BJ (cell line): ENCODE measurements around the gene UBE2I. TPM values are rescaled to one million over a fixed set of nuclear protein-coding genes. Genes with fewer than 3 reads are reported as not detected.

Source experiments
- CTCF ChIA-PET: fragments of 350-600 bp; formaldehyde crosslinking; extraction: SDS; loops from one replicate; lab custom pipeline; 2021; ENCODE audit warnings: antibody characterized with exemption, inconsistent platforms; lab: Yijun Ruan, JAX
- POLR2A ChIA-PET: fragments of 300-600 bp; sonication (Branson Sonifier 250); formaldehyde crosslinking; extraction: SDS; loops from one replicate; lab custom pipeline; 2021; ENCODE audit warnings: antibody characterized with exemption; lab: Charles Lee
- DNase-seq: peaks from one replicate; pipeline ENCODE4 v3.0.0-alpha.2; 2011; ENCODE audit warnings: low read depth
- H3K27me3 ChIP-seq: 2 replicates; pipeline ENCODE4 v1.6.0; 2011; ENCODE audit warnings: low read length; ENCODE audit not compliant: control insufficient read depth, insufficient read depth
- H3K36me3 ChIP-seq: 2 replicates; pipeline ENCODE4 v1.5.1; 2011; ENCODE audit warnings: low read length; ENCODE audit not compliant: control insufficient read depth, insufficient read depth
- H3K4me3 ChIP-seq: 2 replicates; pipeline ENCODE4 v1.5.1; 2011; ENCODE audit warnings: low read depth, mild to moderate bottlenecking, control low read depth, low read length
- CTCF ChIP-seq: IDR thresholded peaks from 2 replicates; pipeline ENCODE4 v1.5.1; 2011; ENCODE audit warnings: low read depth, mild to moderate bottlenecking, control low read depth, inconsistent platforms, low read length, moderate library complexity; ENCODE audit not compliant: insufficient read depth
- polyA plus RNA-seq: library from polyadenylated mRNA; depleted of rRNA; stranded (reverse); fragments of >200 nt; gene quantifications from 2 replicates; pipeline ENCODE4 v1.2.3, GENCODE V29; 2011

Gene UBE2I
- polyA plus RNA-seq, 1 experiment, result 81.2 TPM

- no peak for DNase-seq
- no peak for TF ChIP-seq CTCF
- Histone ChIP-seq H3K36me3 (no peaks in the 10 kb centered on the region), H3K4me3 (no peak overlapping the region), H3K27me3 (peaks cover 22% of the 10 kb centered on the region)
- ChIA-PET CTCF (interaction anchor here (1.3 kb wide), 1 partner anchor 16 kb away, joined by 3 read pairs; no protein-coding TSS in a partner anchor), POLR2A (no interaction called here)
Observed at GRCh38 chr16:1262210-1262845, 47.1 kb upstream of the UBE2I start.

GRCh38 chr16:1262846-1263221 lies 46.6 kb upstream of the UBE2I start:
- CTCF ChIA-PET, result interaction anchor here (1.3 kb wide), 1 partner anchor 15 kb away, joined by 3 read pairs; no protein-coding TSS in a partner anchor

DNA sequence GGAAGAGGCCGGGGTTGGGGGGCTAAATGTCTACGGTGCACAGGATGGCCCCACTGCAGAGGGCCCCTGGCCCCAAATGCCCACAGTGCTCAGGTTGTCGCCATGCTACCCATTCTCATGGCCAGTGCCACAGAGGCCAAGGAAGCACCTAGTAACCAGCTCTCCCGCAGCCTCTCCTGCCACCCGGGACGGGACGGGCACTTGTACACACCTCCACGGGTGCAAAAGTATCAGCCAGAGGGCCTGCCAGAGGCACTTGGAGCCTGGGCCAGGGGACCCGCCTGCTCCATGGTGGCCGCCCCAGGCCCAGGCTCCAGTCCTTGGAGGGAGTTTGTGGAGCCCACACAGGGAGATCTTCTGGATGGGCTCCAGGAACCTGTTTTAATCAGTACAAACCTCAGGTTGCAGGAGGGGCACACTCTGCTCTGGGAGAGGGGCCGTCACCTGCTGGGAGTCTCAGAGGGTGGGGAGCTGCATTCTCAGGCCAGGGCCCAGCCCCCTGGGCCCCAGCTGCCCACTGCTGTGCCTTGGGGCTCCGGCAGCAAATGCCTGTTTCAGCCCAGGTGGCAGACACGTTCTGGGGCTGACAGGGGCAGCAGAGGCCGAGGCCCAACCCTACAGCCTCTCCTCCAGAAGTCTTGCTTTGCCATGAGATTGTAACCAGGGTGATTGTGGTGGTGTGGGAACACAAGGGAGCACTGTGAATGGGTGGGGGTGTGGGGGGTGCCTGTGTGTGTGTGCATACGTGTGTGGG lies 45.7 kb upstream of the UBE2I start:
- H3K27me3 ChIP-seq, result peaks cover 22% of the 10 kb centered on the region
- ChIA-PET POLR2A (no interaction called here), CTCF (interaction anchor here (1.3 kb wide), 1 partner anchor 15 kb away, joined by 3 read pairs; no protein-coding TSS in a partner anchor)

More at GRCh38 chr16:1262846-1263221, 46.6 kb upstream of the UBE2I start:
- POLR2A ChIA-PET, result no interaction called here
- H3K4me3 ChIP-seq, result no peak overlapping the region
- DNase-seq, result no peak
- TF ChIP-seq CTCF, result no peak
- H3K36me3 ChIP-seq, result no peaks in the 10 kb centered on the region
- peaks cover 22% of the 10 kb centered on the region for H3K27me3 ChIP-seq

DNA sequence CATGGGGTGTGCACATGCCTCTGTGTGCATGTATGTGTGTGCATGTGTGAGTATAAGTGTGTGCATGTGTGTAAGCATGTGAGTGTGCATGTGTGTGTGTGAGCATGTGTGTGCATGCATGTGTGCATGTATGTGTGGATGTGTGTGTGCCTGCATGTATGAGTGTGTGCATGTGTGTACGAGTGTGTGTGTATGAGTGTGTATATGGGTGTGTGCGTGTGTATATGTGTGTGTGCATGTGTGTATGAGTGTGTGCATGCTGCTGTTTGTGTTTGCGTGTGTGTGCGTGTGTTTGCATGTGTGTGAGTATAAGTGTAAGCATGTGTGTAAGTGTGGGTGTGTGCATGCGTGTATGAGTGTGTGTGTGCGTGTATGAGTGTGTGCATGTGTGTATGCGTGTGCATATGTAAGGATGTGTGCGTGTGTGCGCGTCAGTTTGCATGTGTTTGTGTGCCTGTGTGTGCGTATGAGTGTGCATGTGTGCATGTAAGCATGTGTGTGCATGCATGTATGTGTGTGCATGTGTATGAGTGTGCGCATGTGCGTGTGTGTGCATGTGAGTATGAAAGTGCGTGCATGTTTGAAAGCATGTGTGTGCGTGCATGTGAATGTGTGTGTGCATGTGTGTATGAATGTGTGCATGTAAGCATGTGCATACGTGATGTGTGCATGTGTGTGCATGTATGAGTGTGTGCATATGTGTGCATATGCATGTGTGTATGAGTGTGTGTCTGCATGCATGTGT lies 44.9 kb upstream of the UBE2I start:
- no peak for TF ChIP-seq CTCF
- POLR2A ChIA-PET, result no interaction called here
- no peak overlapping the region for H3K4me3 ChIP-seq
- no peak for DNase-seq
- H3K36me3 ChIP-seq, result no peaks in the 10 kb centered on the region
- CTCF ChIA-PET, result no interaction called here
- H3K27me3 ChIP-seq, result peaks cover 15% of the 10 kb centered on the region

More for the DNA sequence above, 45.7 kb upstream of the UBE2I start:
- no peak for TF ChIP-seq CTCF
- DNase-seq, result no peak
- Histone ChIP-seq H3K4me3 (no peak overlapping the region), H3K36me3 (no peaks in the 10 kb centered on the region)
